H1 (cell line): ENCODE results near the gene MTNR1B. TPM values are rescaled to one million over a fixed set of nuclear protein-coding genes. Genes with fewer than 3 reads are reported as not detected.

Experiments used
- CTCF ChIA-PET: fragments of 300-600 bp; sonication (Branson Sonifier 250); formaldehyde crosslinking; loops from one replicate; lab custom pipeline; 2021; ENCODE audit not compliant: partially characterized antibody; lab: Charles Lee
- POLR2A ChIA-PET: fragments of 300-600 bp; sonication (Branson Sonifier 250); formaldehyde crosslinking; loops from one replicate; lab custom pipeline; 2021; ENCODE audit warnings: inconsistent platforms; ENCODE audit not compliant: partially characterized antibody; lab: Charles Lee
- DNase-seq, 2 experiments: peaks; one replicate each; pipeline versions ENCODE4 v3.0.0 to v3.0.0-alpha.2; 2010 to 2022; ENCODE audit warnings: low spot score in 2 of 2, low read depth in 1 of 2, mixed read lengths in 1 of 2
- FAIRE-seq: peaks from 2 replicates; lab custom pipeline; 2011; peaks lifted over from hg19 to GRCh38; lab: Jason Lieb, UNC
- H2AFZ ChIP-seq: 2 replicates; pipeline ENCODE4 v1.8.1; 2012; ENCODE audit warnings: low read length, inconsistent platforms
- H2AK5ac ChIP-seq: 2 replicates; pipeline ENCODE4 v1.6.1; 2013; ENCODE audit warnings: low read depth, low read length
- H2BK120ac ChIP-seq: replicated peaks from 2 replicates; pipeline ENCODE3; 2013; ENCODE audit warnings: low read depth, low read length, inconsistent platforms
- H2BK12ac ChIP-seq: 2 replicates; pipeline ENCODE4 v1.6.1; 2013; ENCODE audit warnings: low read depth, low read length
- H2BK15ac ChIP-seq: 2 replicates; pipeline ENCODE4 v1.6.1; 2013; ENCODE audit warnings: low read length
- H2BK20ac ChIP-seq: 2 replicates; pipeline ENCODE4 v1.6.1; 2013; ENCODE audit warnings: low read length
- H2BK5ac ChIP-seq: 2 replicates; pipeline ENCODE4 v1.6.1; 2013; ENCODE audit warnings: low read depth, low read length
- H3K14ac ChIP-seq: 2 replicates; pipeline ENCODE4 v1.6.1; 2013; ENCODE audit warnings: inconsistent platforms; ENCODE audit not compliant: insufficient read length
- H3K18ac ChIP-seq: 2 replicates; pipeline ENCODE4 v1.6.1; 2013; ENCODE audit warnings: low read length; ENCODE audit errors: extremely low read depth
- H3K23ac ChIP-seq: 2 replicates; pipeline ENCODE4 v1.6.1; 2013; ENCODE audit warnings: inconsistent platforms; ENCODE audit not compliant: insufficient read length
- H3K23me2 ChIP-seq: 2 replicates; pipeline ENCODE4 v1.6.1; 2013; ENCODE audit warnings: low read depth, low read length
- H3K27ac ChIP-seq: 2 replicates; pipeline ENCODE4 v1.6.1; 2011; ENCODE audit warnings: low read depth, low read length, inconsistent platforms
- H3K27me3 ChIP-seq, 4 experiments: replicated peaks in 1 of 4; 1 replicate in 1 of 4; 2 replicates in 3 of 4; pipeline versions ENCODE4 v1.6.1 to v1.8.1; 2011 to 2013; ENCODE audit warnings: low read length in 3 of 4, mild to moderate bottlenecking in 3 of 4, inconsistent platforms in 2 of 4, mixed read lengths in 2 of 4, moderate library complexity in 1 of 4; ENCODE audit not compliant: control insufficient read depth in 3 of 4, insufficient read depth in 3 of 4; ENCODE audit errors: extremely low read depth in 1 of 4
- H3K36me3 ChIP-seq, 4 experiments: 2 replicates each; pipeline versions ENCODE4 v1.6.1 to v1.8.1; 2011 to 2013; ENCODE audit warnings: mild to moderate bottlenecking in 4 of 4, low read length in 3 of 4, moderate library complexity in 2 of 4, control low read depth in 1 of 4, inconsistent platforms in 1 of 4; ENCODE audit not compliant: insufficient read depth in 4 of 4, control insufficient read depth in 2 of 4
- H3K4ac ChIP-seq: replicated peaks from 2 replicates; pipeline ENCODE3; 2013; ENCODE audit warnings: low read length, low read depth, mixed read lengths, inconsistent platforms; ENCODE audit not compliant: insufficient read length
- H3K4me1 ChIP-seq, 4 experiments: replicated peaks in 1 of 4; 1 replicate in 1 of 4; 2 replicates in 3 of 4; pipeline versions ENCODE4 v1.6.1 to v1.8.1; 2011 to 2013; ENCODE audit warnings: low read length in 3 of 4, inconsistent platforms in 2 of 4, mixed read lengths in 1 of 4; ENCODE audit not compliant: insufficient read depth in 4 of 4, control insufficient read depth in 3 of 4
- H3K4me2 ChIP-seq, 2 experiments: 2 replicates each; pipeline versions ENCODE4 v1.6.1 to v1.8.1; 2011 to 2013; ENCODE audit warnings: low read depth in 2 of 2, low read length in 2 of 2, control low read depth in 1 of 2, inconsistent platforms in 1 of 2, mild to moderate bottlenecking in 1 of 2; ENCODE audit not compliant: insufficient read depth in 1 of 2
- H3K4me3 ChIP-seq, 4 experiments: fragments of 200-600, 300-600 bp in 1 of 4; sonication (generic), shearing (Covaris generic), sonication (Bioruptor Twin) in 1 of 4; 2 replicates each; pipeline versions ENCODE4 v1.5.1 to v1.8.1; 2011 to 2016; ENCODE audit warnings: low read length in 4 of 4, low read depth in 3 of 4, control low read depth in 2 of 4, inconsistent platforms in 2 of 4, mild to moderate bottlenecking in 2 of 4, mixed read lengths in 1 of 4, moderate library complexity in 1 of 4; ENCODE audit not compliant: insufficient read depth in 2 of 4; ENCODE audit errors: extremely low read depth in 1 of 4
- H3K56ac ChIP-seq: replicated peaks from 2 replicates; pipeline ENCODE3; 2013; ENCODE audit warnings: low read depth, mild to moderate bottlenecking, mixed read lengths, low read length, inconsistent platforms; ENCODE audit not compliant: insufficient read length
- H3K79me1 ChIP-seq: 2 replicates; pipeline ENCODE4 v1.6.1; 2013; ENCODE audit warnings: low read depth, low read length, control low read depth
- H3K79me2 ChIP-seq, 2 experiments: 2 replicates each; pipeline versions ENCODE4 v1.6.1 to v1.8.1; 2012 to 2013; ENCODE audit warnings: low read length in 2 of 2, mild to moderate bottlenecking in 2 of 2, inconsistent platforms in 1 of 2; ENCODE audit not compliant: insufficient read depth in 2 of 2, control insufficient read depth in 1 of 2
- H3K9ac ChIP-seq, 4 experiments: replicated peaks in 1 of 4; 1 replicate in 1 of 4; 2 replicates in 3 of 4; pipeline versions ENCODE4 v1.6.1 to v1.8.1; 2011 to 2013; ENCODE audit warnings: low read depth in 3 of 4, low read length in 3 of 4, control low read depth in 2 of 4, mild to moderate bottlenecking in 2 of 4, moderate library complexity in 2 of 4, inconsistent platforms in 1 of 4; ENCODE audit errors: extremely low read depth in 1 of 4
- H3K9me3 ChIP-seq, 2 experiments: 2 replicates each; pipeline versions ENCODE4 v1.6.1 to v1.8.1; 2012 to 2013; ENCODE audit warnings: mild to moderate bottlenecking in 2 of 2, moderate library complexity in 2 of 2, control low read depth in 1 of 2, inconsistent platforms in 1 of 2, low read depth in 1 of 2, low read length in 1 of 2, mixed read lengths in 1 of 2; ENCODE audit not compliant: insufficient read depth in 2 of 2
- H4K20me1 ChIP-seq, 2 experiments: replicated peaks in 1 of 2; 2 replicates each; pipeline versions ENCODE3 to v1.8.1; 2011 to 2013; ENCODE audit warnings: inconsistent platforms in 2 of 2, low read length in 2 of 2, mild to moderate bottlenecking in 1 of 2; ENCODE audit not compliant: insufficient read depth in 2 of 2, control insufficient read depth in 1 of 2
- H4K5ac ChIP-seq: 2 replicates; pipeline ENCODE4 v1.6.1; 2013; ENCODE audit warnings: low read length, low read depth, mixed read lengths, inconsistent platforms; ENCODE audit not compliant: insufficient read length
- H4K8ac ChIP-seq: 2 replicates; pipeline ENCODE4 v1.8.0; 2013; ENCODE audit warnings: mild to moderate bottlenecking, moderate library complexity, low read length, inconsistent platforms; ENCODE audit not compliant: insufficient read depth; ENCODE audit errors: extremely low read depth
- H4K91ac ChIP-seq: replicated peaks from 2 replicates; pipeline ENCODE3; 2013; ENCODE audit warnings: low read length, mixed read lengths, inconsistent platforms; ENCODE audit not compliant: insufficient read length
- ATF2 ChIP-seq: IDR thresholded peaks from 2 replicates; pipeline ENCODE4 v1.6.1; 2012; ENCODE audit warnings: low read length, inconsistent platforms
- BCL11A ChIP-seq, 2 experiments: IDR thresholded peaks; one replicate each; pipeline ENCODE4 v1.6.1; 2011; ENCODE audit warnings: low read depth in 2 of 2, low read length in 2 of 2, mild to moderate bottlenecking in 2 of 2
- CHD1 ChIP-seq: IDR thresholded peaks from 2 replicates; pipeline ENCODE4 v1.6.1; 2012; ENCODE audit warnings: low read depth, low read length, improper control_type of control experiment
- CHD2 ChIP-seq: IDR thresholded peaks from 2 replicates; pipeline ENCODE4 v1.6.1; 2012; ENCODE audit warnings: low read length, improper control_type of control experiment
- JUN ChIP-seq: IDR thresholded peaks from 2 replicates; pipeline ENCODE4 v1.6.1; 2011; ENCODE audit warnings: low read depth, mild to moderate bottlenecking, improper control_type of control experiment, low read length
- POLR2A ChIP-seq, 2 experiments: IDR thresholded peaks; 1 replicate in 1 of 2; 2 replicates in 1 of 2; pipeline ENCODE4 v1.6.1; 2011; ENCODE audit warnings: low read depth in 2 of 2, low read length in 2 of 2, mild to moderate bottlenecking in 2 of 2; ENCODE audit errors: control extremely low read depth in 1 of 2
- SAP30 ChIP-seq: fragments of 300-600 bp; sonication (generic); IDR thresholded peaks from 2 replicates; pipeline ENCODE4 v1.7.1; 2012; ENCODE audit warnings: low read length, moderate library complexity, mild to moderate bottlenecking, inconsistent platforms; ENCODE audit not compliant: insufficient read depth, insufficient replicate concordance
- SIRT6 ChIP-seq: IDR thresholded peaks from one replicate; pipeline ENCODE4 v1.7.1; 2012; ENCODE audit warnings: low read length, inconsistent platforms
- SUZ12 ChIP-seq: fragments of 200-600 bp; sonication (generic); IDR thresholded peaks from 2 replicates; pipeline ENCODE4 v1.6.1; 2012; ENCODE audit warnings: mild to moderate bottlenecking, inconsistent platforms, low read length, moderate library complexity, mixed read lengths
- TCF12 ChIP-seq: IDR thresholded peaks from 2 replicates; pipeline ENCODE4 v1.6.1; 2011; ENCODE audit warnings: low read depth, mild to moderate bottlenecking, low read length
- polyA plus RNA-seq, 7 experiments: library from polyadenylated mRNA; depleted of rRNA in 3 of 7; stranded (reverse) in 5 of 7; unstranded in 2 of 7; fragments of >200 nt in 5 of 7; fragments of 200-250 nt in 2 of 7; gene quantifications; 1 replicate in 5 of 7; 2 replicates in 1 of 7; 4 replicates in 1 of 7; pipeline versions ENCODE4 v1.2.1 to v1.2.3, GENCODE V29; 2011 to 2013; ENCODE audit warnings: missing spikeins in 2 of 7, mixed read lengths in 2 of 7
- total RNA-seq: library from RNA; stranded (reverse); fragmentation: NEBNext Ultra II Directional; extraction: Animal tissue kit (Norgen Biotek cat#: 25700); gene quantifications from 2 replicates; pipeline ENCODE4 v1.2.1, GENCODE V29; 2021

Gene MTNR1B
- total and polyA plus RNA-seq, 2 of the 8 experiments (the other 6 are each of a cell fraction or from before 2014, with no cell fraction given) = 0.08 TPM; not detected in 1

DNA sequence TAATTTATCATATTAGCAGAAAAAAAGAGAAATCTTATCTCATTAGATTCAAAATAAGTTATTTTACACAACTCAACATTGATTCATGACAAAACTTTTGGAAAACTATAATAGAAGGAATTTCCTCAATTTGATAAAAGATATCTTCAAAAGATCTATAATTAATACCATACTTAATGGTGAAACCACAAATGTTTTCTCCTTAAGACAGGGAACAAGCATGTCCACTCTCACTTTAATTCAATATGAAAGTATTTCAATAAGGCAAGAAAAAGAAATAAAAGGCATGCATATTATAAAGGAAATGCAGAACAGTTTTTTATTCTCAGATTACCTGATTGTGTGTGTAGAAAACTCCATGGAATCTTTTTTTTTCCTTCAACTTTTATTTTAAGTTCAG, 23.6 kb downstream of the MTNR1B start:
- FAIRE-seq = no peak
- POLR2A ChIA-PET = no interaction called here

More for the DNA sequence above, 23.6 kb downstream of the MTNR1B start:
- Histone ChIP-seq H3K9ac (no peak overlapping the region), H3K18ac (no peak overlapping the region), H4K5ac (no peak overlapping the region), H3K27me3 (no peaks in the 10 kb centered on the region), H4K91ac (no peak overlapping the region), H4K20me1 (no peaks in the 10 kb centered on the region), H2BK12ac (no peak overlapping the region), H3K56ac (no peak overlapping the region), H3K27ac (no peak overlapping the region), H3K9me3 (0 out of 4 replicates have a peak, but pooled peaks cover 0 to 2% of the 10 kb centered on the region in 2 experiments), H2BK120ac (no peak overlapping the region), H4K8ac (no peak overlapping the region), H3K14ac (no peak overlapping the region), H3K4me2 (no peak overlapping the region), H3K23ac (no peak overlapping the region), H3K79me1 (no peaks in the 10 kb centered on the region), H2AK5ac (no peak overlapping the region), H3K4me1 (no peaks in the 10 kb centered on the region), H2BK15ac (no peak overlapping the region), H3K4me3 (no peak overlapping the region), H3K36me3 (no peaks in the 10 kb centered on the region), H2AFZ (no peak overlapping the region), H2BK20ac (no peak overlapping the region), H3K4ac (no peak overlapping the region), H3K79me2 (no peaks in the 10 kb centered on the region), H2BK5ac (no peak overlapping the region), H3K23me2 (no peaks in the 10 kb centered on the region)
- DNase-seq = no peak
- CTCF ChIA-PET = no interaction called here
- TF ChIP-seq CHD2 = no peak
- no peak for TF ChIP-seq CHD1
- TF ChIP-seq SUZ12 = no peak
- no peak for TF ChIP-seq TCF12
- no peak for TF ChIP-seq JUN
- TF ChIP-seq ATF2 = no peak
- no peak for TF ChIP-seq POLR2A (IDR thresholded peaks at IDR 0.05; ENCODE audit: control extremely low read depth in 1 of 2, low read depth in 2 of 2, low read length in 2 of 2)
- no peak for TF ChIP-seq SIRT6
- no peak for TF ChIP-seq SAP30
- no peak for TF ChIP-seq BCL11A (IDR thresholded peaks at IDR 0.05; ENCODE audit: low read depth in 2 of 2, low read length in 2 of 2)
